Astrocyte (in vitro differentiated cells and primary cell): ENCODE results near the gene HS6ST3. TPM values are rescaled to one million over a fixed set of nuclear protein-coding genes. Genes with fewer than 3 reads are reported as not detected.

Source experiments
- DNase-seq: peaks from one replicate; pipeline ENCODE4 v3.0.0-alpha.2; 2010; ENCODE audit warnings: low read depth
- FAIRE-seq: peaks from 2 replicates; lab custom pipeline; 2011; peaks lifted over from hg19 to GRCh38; lab: Jason Lieb, UNC
- H2AFZ ChIP-seq: 2 replicates; pipeline ENCODE4 v1.6.0; 2012; ENCODE audit warnings: low read depth, low read length, inconsistent platforms
- H3K27ac ChIP-seq: 2 replicates; pipeline ENCODE4 v1.5.1; 2011; ENCODE audit warnings: low read depth, low read length, inconsistent platforms
- H3K27me3 ChIP-seq: 2 replicates; pipeline ENCODE4 v1.6.0; 2011; ENCODE audit warnings: low read length, inconsistent platforms; ENCODE audit not compliant: insufficient read depth
- H3K36me3 ChIP-seq: 2 replicates; pipeline ENCODE4 v1.5.1; 2011; ENCODE audit warnings: low read length, inconsistent platforms; ENCODE audit not compliant: insufficient read depth
- H3K4me1 ChIP-seq: 2 replicates; pipeline ENCODE4 v1.5.1; 2011; ENCODE audit warnings: low read length, inconsistent platforms; ENCODE audit not compliant: insufficient read depth
- H3K4me2 ChIP-seq: 2 replicates; pipeline ENCODE4 v1.6.0; 2012; ENCODE audit warnings: low read length, inconsistent platforms
- H3K4me3 ChIP-seq: 2 replicates; pipeline ENCODE4 v1.5.1; 2011; ENCODE audit warnings: low read depth, mild to moderate bottlenecking, low read length, inconsistent platforms; ENCODE audit not compliant: insufficient read depth
- H3K79me2 ChIP-seq: 2 replicates; pipeline ENCODE4 v1.6.0; 2012; ENCODE audit warnings: mild to moderate bottlenecking, low read length, inconsistent platforms; ENCODE audit not compliant: insufficient read depth
- H3K9ac ChIP-seq: 2 replicates; pipeline ENCODE4 v1.6.0; 2012; ENCODE audit warnings: mild to moderate bottlenecking, low read length, inconsistent platforms
- H3K9me3 ChIP-seq: 2 replicates; pipeline ENCODE4 v1.5.1; 2012; ENCODE audit warnings: low read depth, mild to moderate bottlenecking, low read length, inconsistent platforms; ENCODE audit not compliant: insufficient read depth
- H4K20me1 ChIP-seq: 2 replicates; pipeline ENCODE4 v1.6.0; 2012; ENCODE audit warnings: low read length, inconsistent platforms; ENCODE audit not compliant: insufficient read depth
- H3K27ac Mint-ChIP-seq: one replicate; pipeline ENCODE4 v1.8.0; 2021; ENCODE audit warnings: mild to moderate bottlenecking, mixed read lengths; ENCODE audit not compliant: unreplicated experiment
- H3K27me3 Mint-ChIP-seq: one replicate; pipeline ENCODE4 v1.8.0; 2021; ENCODE audit warnings: low read depth, mixed read lengths; ENCODE audit not compliant: unreplicated experiment
- H3K36me3 Mint-ChIP-seq: one replicate; pipeline ENCODE4 v1.8.0; 2021; ENCODE audit warnings: low read depth, mixed read lengths; ENCODE audit not compliant: unreplicated experiment
- H3K4me1 Mint-ChIP-seq: one replicate; pipeline ENCODE4 v1.8.0; 2021; ENCODE audit warnings: low read depth, mixed read lengths; ENCODE audit not compliant: unreplicated experiment
- H3K4me3 Mint-ChIP-seq: one replicate; pipeline ENCODE4 v1.8.0; 2021; ENCODE audit warnings: mild to moderate bottlenecking, moderate library complexity, mixed read lengths; ENCODE audit not compliant: unreplicated experiment
- H3K9me3 Mint-ChIP-seq: one replicate; pipeline ENCODE4 v1.8.0; 2021; ENCODE audit warnings: mild to moderate bottlenecking, mixed read lengths; ENCODE audit not compliant: unreplicated experiment
- CTCF ChIP-seq: IDR thresholded peaks from 2 replicates; pipeline ENCODE4 v1.5.1; 2011; ENCODE audit warnings: low read depth, mild to moderate bottlenecking, inconsistent platforms, low read length, moderate library complexity; ENCODE audit not compliant: insufficient read depth
- EZH2 ChIP-seq: IDR thresholded peaks from 2 replicates; pipeline ENCODE4 v1.6.1; 2012; ENCODE audit warnings: mild to moderate bottlenecking, low read length, inconsistent platforms; ENCODE audit not compliant: insufficient read depth
- total RNA-seq: library from RNA; stranded (reverse); gene quantifications from 2 replicates; pipeline ENCODE4 v1.2.1, GENCODE V29; 2021

Gene HS6ST3
- total RNA-seq, 1 donor from 2014 or later = 0.07 TPM

- Mint-ChIP-seq H3K4me3 (no peak overlapping the region), H3K4me1 (no peaks in the 10 kb centered on the region), H3K27ac (no peak overlapping the region), H3K9me3 (no peaks in the 10 kb centered on the region), H3K36me3 (no peaks in the 10 kb centered on the region), H3K27me3 (peaks cover 2% of the 10 kb centered on the region)
- Histone ChIP-seq H3K36me3 (no peaks in the 10 kb centered on the region), H3K4me3 (no peak overlapping the region), H3K79me2 (no peaks in the 10 kb centered on the region), H3K4me2 (no peak overlapping the region), H2AFZ (no peak overlapping the region), H3K27me3 (no peaks in the 10 kb centered on the region), H3K4me1 (no peaks in the 10 kb centered on the region), H4K20me1 (no peaks in the 10 kb centered on the region), H3K9ac (no peak overlapping the region), H3K27ac (no peak overlapping the region), H3K9me3 (no peaks in the 10 kb centered on the region)
- TF ChIP-seq CTCF (no peak), EZH2 (no peak)
- DNase-seq = no peak
- FAIRE-seq = no peak
Measured at GRCh38 chr13:96161141-96161540, 71.2 kb downstream of the HS6ST3 start.

- no peaks in the 10 kb centered on the region for H3K36me3 Mint-ChIP-seq
- TF ChIP-seq CTCF (no peak), EZH2 (no peak)
- H3K9ac ChIP-seq = no peak overlapping the region
- H3K4me3 ChIP-seq = no peak overlapping the region
- no peaks in the 10 kb centered on the region for H3K27me3 Mint-ChIP-seq
- no peaks in the 10 kb centered on the region for H3K9me3 Mint-ChIP-seq
- no peaks in the 10 kb centered on the region for H3K79me2 ChIP-seq
- no peaks in the 10 kb centered on the region for H3K27me3 ChIP-seq
- H3K4me1 Mint-ChIP-seq = no peaks in the 10 kb centered on the region
- H3K4me2 ChIP-seq = no peak overlapping the region
- no peak overlapping the region for H3K27ac ChIP-seq
- no peaks in the 10 kb centered on the region for H3K9me3 ChIP-seq
- no peaks in the 10 kb centered on the region for H3K4me1 ChIP-seq
- H3K36me3 ChIP-seq = no peaks in the 10 kb centered on the region
- no peak for DNase-seq
- no peak overlapping the region for H3K4me3 Mint-ChIP-seq
- no peak for FAIRE-seq
- H3K27ac Mint-ChIP-seq = no peak overlapping the region
- H4K20me1 ChIP-seq = no peaks in the 10 kb centered on the region
- H2AFZ ChIP-seq = no peak overlapping the region
Measured at GRCh38 chr13:96165840-96166239, 75.9 kb downstream of the HS6ST3 start.

GRCh38 chr13:96172066-96172465, 82.2 kb downstream of the HS6ST3 start:
- TF ChIP-seq EZH2 = no peak
- no peak for FAIRE-seq
- H3K27me3 Mint-ChIP-seq = no peaks in the 10 kb centered on the region
- Histone ChIP-seq H3K4me1 (no peaks in the 10 kb centered on the region), H3K9me3 (no peaks in the 10 kb centered on the region), H4K20me1 (no peaks in the 10 kb centered on the region), H3K9ac (no peak overlapping the region), H2AFZ (no peak overlapping the region), H3K36me3 (no peaks in the 10 kb centered on the region), H3K4me3 (no peak overlapping the region), H3K79me2 (no peaks in the 10 kb centered on the region), H3K4me2 (no peak overlapping the region), H3K27ac (no peak overlapping the region), H3K27me3 (no peaks in the 10 kb centered on the region)
- H3K4me1 Mint-ChIP-seq = no peaks in the 10 kb centered on the region
- no peak for DNase-seq
- H3K4me3 Mint-ChIP-seq = no peak overlapping the region
- H3K27ac Mint-ChIP-seq = no peak overlapping the region
- no peaks in the 10 kb centered on the region for H3K36me3 Mint-ChIP-seq
- no peaks in the 10 kb centered on the region for H3K9me3 Mint-ChIP-seq
